GM06990 (cell line): Measurements from ENCODE around the gene MAD2L1BP.
A peak's percentile ranks its signal among the peaks of the same experiment; 100 is the strongest.

Experiments
- DNase-seq: peaks from one replicate; pipeline ENCODE4 v3.0.0-alpha.2; 2011; ENCODE audit not compliant: insufficient read length; ENCODE audit errors: extremely low read depth
- H3K27me3 ChIP-seq: replicated peaks from 2 replicates; pipeline ENCODE4 v1.6.0; 2011; ENCODE audit warnings: low read length; ENCODE audit not compliant: control insufficient read depth, insufficient read depth
- H3K36me3 ChIP-seq: 2 replicates; pipeline ENCODE4 v1.5.1; 2011; ENCODE audit warnings: low read length; ENCODE audit not compliant: control insufficient read depth, insufficient read depth
- H3K4me3 ChIP-seq: replicated peaks from 2 replicates; pipeline ENCODE4 v1.5.1; 2011; ENCODE audit warnings: low read depth, mild to moderate bottlenecking, control low read depth, low read length
- TF ChIP-seq, protein P1 (sequence below): IDR thresholded peaks from 2 replicates; pipeline ENCODE4 v1.5.1; 2011; ENCODE audit warnings: low read length, control low read depth, mild to moderate bottlenecking, inconsistent platforms; ENCODE audit not compliant: insufficient read depth, poor library complexity, severe bottlenecking

Gene MAD2L1BP

DNA sequence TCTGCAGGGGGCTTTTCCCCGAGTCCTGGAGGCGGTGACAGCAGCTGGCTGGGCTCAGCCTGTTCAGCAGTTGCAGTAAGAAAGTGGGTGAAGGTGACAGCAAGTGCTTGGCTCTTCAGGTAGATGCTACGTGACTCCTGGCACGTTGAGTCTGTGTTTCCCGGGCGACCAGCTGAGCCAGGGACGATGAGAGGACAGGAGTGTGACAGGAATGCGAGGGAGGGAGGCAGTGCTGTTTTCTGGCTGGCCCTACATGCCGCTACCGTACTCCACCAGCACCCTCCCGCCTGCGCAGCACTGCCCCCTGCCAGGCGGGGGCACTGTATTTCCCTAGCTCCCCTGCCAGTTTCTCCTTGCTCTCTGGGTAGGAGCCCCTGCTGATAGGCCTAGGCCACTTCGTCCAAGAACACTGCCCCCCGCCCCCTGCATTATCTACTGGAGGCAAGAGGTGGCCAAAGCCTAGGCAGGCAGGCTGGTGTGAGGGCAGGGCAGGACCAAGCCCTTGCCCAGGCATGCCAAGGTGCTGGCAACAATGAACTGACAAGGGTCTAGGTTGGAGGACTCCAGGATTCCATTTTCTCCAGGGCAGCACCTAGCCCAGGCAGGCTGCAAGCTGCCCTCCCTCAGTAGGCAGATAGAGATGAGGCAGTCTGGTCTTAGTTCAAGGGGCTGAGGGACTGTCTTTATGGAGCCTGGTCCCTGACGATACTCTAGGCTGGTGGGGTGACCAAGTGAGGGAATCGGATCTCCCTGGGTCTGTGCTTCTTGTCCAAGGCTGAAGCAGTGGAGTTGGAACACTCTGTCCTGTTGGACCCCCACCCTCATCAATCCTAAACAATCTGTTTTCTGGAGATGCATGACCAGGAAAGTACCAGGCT is 32.8 kb downstream of the MAD2L1BP start:
- Histone ChIP-seq H3K4me3 (no peak overlapping the region), H3K36me3 (peaks cover 14% of the 10 kb centered on the region), H3K27me3 (no peaks in the 10 kb centered on the region)
- TF ChIP-seq, protein P1, sequence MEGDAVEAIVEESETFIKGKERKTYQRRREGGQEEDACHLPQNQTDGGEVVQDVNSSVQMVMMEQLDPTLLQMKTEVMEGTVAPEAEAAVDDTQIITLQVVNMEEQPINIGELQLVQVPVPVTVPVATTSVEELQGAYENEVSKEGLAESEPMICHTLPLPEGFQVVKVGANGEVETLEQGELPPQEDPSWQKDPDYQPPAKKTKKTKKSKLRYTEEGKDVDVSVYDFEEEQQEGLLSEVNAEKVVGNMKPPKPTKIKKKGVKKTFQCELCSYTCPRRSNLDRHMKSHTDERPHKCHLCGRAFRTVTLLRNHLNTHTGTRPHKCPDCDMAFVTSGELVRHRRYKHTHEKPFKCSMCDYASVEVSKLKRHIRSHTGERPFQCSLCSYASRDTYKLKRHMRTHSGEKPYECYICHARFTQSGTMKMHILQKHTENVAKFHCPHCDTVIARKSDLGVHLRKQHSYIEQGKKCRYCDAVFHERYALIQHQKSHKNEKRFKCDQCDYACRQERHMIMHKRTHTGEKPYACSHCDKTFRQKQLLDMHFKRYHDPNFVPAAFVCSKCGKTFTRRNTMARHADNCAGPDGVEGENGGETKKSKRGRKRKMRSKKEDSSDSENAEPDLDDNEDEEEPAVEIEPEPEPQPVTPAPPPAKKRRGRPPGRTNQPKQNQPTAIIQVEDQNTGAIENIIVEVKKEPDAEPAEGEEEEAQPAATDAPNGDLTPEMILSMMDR: peak; percentile 74
- peak; percentile 78 for DNase-seq

DNA sequence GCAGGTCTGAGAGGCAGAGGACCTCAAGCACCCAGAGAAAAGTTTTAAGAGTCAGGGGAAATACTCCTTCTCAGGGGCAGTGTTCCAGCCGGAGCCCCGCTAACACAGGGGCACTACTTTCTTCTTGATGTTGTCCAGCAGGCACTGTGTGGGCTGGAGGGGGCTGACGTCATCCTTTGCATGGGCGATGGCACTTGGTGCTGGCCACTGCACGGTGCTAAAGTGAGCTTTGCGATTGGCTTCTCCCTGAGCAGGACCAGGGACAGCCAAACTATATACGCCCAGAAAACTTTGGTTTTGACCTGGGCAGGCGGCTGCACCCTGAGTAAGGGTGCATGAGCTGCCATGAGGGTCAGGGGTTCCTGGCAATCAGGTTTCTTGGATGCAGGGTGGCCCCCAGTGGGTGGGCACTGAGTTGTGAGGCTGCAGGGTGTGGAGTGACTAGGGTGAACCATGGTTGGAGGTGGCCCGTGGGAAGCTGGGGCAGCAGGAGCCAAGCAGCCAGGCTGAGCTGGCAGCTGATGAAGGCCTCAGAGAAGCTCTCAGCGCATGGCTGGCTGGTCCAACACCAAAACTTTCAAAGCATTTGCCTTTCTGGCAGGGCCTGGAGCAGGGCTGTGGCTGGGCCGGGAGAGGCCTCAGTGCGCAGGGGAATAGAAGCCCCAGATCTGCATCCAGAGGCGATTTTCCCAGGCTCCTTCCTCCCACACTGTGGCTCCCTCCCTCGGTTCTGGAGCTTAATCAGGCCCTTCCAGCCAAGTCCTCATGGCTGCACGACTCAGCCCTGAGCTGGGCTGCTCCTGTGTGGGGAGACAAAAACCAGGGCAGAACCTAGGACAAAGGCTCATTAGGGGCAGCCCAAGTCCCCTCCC is 33.6 kb downstream of the MAD2L1BP start:
- H3K4me3 ChIP-seq: no peak overlapping the region
- no peaks in the 10 kb centered on the region for H3K27me3 ChIP-seq
- no peak for DNase-seq
- H3K36me3 ChIP-seq: peaks cover 18% of the 10 kb centered on the region
- TF ChIP-seq, protein P1: no peak

DNA sequence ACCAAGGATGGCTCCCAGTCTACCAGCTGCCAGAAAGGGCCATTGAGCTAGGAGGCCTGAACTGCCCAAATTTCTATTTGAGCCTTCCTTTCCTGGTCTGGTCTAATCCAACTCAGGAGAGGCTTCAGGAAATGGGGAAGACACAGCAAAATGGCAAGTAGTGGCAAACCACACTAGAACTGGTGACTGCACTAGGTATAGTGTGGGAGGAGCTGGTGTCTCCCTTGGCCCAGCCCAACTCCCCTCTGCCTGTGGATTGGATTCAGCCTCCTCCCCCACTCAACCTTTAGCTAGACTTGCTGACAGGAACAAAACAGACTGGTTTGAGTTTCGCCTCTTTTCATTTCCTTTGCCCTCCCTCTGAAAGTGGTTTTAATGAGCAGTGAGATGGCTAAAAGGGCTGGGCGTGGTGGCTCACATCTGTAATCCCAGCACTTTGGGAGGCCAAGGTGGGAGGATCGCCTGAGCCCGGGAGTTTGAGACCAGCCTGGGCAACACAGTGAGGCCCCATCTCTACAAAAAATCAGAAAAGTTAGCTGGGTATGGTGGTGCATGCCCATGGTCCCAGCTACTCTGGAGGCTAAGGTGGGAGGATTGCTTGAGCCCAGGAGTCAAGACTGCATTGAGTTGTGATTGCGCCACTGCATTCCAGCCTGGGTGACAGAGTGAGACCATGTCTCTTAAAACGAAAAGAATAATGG is 34.4 kb downstream of the MAD2L1BP start:
- DNase-seq: no peak
- no peaks in the 10 kb centered on the region for H3K27me3 ChIP-seq
- TF ChIP-seq, protein P1: no peak
- peaks cover 22% of the 10 kb centered on the region for H3K36me3 ChIP-seq
- no peak overlapping the region for H3K4me3 ChIP-seq

DNA sequence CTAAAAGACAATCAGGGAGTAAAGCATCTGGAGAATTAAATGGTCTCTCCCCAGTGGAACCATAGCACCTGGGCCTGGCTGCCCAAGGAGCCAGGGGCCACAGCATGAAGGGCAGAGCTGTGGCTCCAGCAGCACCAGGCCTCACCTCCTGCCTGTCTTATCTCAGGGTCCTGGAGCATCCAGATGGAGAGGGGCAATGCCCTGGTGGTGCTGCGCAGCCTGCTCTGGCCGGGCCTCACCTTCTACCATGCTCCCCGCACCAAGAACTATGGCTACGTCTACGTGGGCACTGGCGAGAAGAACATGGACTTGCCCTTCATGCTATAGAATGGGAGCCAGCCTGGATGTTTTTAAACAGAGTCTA is 35.0 kb downstream of the MAD2L1BP start:
- no peak for DNase-seq
- Histone ChIP-seq H3K4me3 (no peak overlapping the region), H3K36me3 (peaks cover 27% of the 10 kb centered on the region), H3K27me3 (no peaks in the 10 kb centered on the region)
- TF ChIP-seq, protein P1: no peak

DNA sequence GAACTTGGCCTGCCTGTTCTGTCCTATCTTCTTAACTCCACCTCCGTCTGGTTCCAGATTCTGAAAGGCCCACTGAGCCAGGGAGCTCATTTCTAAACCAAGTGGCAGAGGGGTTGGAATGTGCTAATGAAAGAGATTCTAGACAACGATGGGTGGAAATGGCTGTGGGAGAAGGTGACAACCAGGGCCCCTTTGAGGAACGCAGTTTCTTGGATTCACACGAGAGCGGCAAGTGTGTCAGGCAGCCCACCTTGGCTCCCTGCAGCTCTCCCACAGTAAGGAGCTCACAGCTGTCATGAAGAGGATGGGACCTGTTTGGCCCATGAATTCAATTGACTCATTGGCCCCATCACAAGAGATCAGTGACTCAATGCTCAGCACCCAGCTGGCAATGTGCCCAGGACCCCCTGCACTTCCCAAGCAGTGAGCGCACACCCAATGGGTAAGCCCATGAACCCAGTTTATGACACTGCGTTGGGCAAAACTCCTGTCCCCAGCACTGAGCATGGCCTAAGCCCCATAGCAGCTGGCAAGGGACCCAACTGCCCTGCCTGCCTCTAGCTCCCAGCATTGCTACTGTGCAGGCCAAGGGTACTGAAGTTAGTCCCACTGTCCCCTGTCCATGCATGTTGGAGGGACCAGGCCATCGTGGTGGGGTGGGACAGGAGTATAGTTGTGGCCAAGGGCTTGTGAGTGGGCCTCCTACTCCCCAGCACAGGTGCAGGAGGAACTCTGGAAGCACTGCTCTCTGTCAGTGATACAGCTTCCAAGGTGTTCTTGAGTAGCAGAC is 35.6 kb downstream of the MAD2L1BP start:
- Histone ChIP-seq H3K4me3 (no peak overlapping the region), H3K36me3 (peaks cover 29% of the 10 kb centered on the region), H3K27me3 (no peaks in the 10 kb centered on the region)
- no peak for DNase-seq
- TF ChIP-seq, protein P1: no peak
